ENCODE measurements around the gene MSH5. TPM values are rescaled to one million over a fixed set of nuclear protein-coding genes. Genes with fewer than 3 reads are reported as not detected.

Gene MSH5
- polyA plus RNA-seq, 1 donor, result 14.4 TPM

DNA sequence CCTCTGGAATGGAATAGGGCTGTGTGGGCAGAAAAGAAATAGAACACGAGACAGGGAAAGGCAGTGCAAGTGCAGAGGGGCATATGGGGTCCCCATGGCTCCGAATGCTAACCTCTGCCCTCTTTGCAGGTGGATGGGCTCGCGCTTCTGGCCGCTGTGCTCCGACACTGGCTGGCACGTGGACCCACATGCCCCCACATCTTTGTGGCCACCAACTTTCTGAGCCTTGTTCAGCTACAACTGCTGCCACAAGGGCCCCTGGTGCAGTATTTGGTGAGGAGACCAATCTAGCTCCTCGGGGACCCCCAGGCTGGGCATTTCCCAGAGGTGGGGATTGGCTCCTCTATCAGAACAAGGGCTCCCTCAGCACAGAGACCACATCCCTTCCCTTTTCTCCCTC, 21.5 kb downstream of the MSH5 start:
- DNase-seq, result no peak

GRCh38 chr6:31762356-31762755, 22.6 kb downstream of the MSH5 start, which contains the start of gene SAPCD1:
SAPCD1 (plus strand) TSS chr6:31762656; CDS start chr6:31763055, 399 bp downstream.
- no peak for DNase-seq

DNA sequence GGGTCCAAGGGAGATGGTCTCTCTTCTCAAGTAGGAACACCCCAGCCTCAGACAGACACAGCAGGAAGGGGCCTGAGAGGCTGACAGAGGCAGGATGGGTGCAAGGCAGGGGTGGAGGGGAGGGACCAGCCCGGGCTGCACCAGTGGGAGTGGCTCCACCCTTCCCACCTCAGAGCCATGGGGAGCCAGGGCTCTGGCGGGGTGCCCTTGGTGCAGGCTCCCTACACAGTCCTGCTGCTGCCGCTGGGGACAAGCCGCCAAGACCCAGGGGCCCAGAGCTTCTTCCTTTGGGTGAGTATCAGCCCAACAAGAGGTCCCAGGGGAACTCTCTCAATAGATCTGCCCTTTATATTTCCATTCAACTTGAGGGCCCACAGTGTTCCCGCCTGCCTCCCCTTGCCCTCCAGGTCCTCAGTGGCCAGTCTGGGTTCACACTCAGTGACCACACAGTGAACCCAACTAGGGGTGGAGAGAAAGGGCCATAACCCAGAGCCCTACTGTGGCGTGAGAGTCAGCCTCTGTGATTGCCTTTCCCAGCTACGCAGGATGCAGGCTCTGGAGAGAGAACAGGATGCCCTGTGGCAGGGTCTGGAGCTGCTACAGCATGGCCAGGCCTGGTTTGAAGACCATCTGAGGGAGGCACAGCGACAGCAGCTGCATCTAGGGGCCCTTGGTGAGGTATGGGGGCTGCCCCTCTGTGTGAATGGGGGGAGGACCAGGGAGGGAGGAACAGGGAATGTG, 23.2 kb downstream of the MSH5 start:
- no peak for DNase-seq

GRCh38 chr6:31763619-31763940, 23.8 kb downstream of the MSH5 start:
- DNase-seq, result no peak

DNA sequence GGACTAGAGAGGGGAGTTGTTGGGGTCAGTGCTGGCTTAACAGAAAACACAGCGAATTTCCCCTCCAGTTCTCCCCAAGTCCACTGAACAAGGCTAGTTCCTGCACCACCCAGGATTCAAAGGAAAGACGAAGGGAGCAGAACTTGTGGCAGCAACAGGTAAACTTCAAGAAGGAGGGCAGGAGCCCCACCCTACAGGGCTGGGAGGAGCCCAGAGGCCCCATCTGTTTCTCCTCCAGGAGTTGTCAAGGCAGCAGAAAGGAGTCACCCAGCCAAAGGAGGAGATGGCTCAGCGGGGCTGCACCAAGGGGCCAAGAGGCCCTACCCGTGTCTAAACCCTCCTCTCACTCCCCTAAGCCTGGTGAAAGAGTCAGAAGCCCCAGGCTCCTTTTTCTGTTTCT, 24.4 kb downstream of the MSH5 start:
- no peak for DNase-seq

GRCh38 chr6:31765559-31765909, 25.7 kb downstream of the MSH5 start:
- DNase-seq, result no peak

GRCh38 chr6:31765910-31766794, 26.3 kb downstream of the MSH5 start:
- DNase-seq, result peak; percentile 31

DNA sequence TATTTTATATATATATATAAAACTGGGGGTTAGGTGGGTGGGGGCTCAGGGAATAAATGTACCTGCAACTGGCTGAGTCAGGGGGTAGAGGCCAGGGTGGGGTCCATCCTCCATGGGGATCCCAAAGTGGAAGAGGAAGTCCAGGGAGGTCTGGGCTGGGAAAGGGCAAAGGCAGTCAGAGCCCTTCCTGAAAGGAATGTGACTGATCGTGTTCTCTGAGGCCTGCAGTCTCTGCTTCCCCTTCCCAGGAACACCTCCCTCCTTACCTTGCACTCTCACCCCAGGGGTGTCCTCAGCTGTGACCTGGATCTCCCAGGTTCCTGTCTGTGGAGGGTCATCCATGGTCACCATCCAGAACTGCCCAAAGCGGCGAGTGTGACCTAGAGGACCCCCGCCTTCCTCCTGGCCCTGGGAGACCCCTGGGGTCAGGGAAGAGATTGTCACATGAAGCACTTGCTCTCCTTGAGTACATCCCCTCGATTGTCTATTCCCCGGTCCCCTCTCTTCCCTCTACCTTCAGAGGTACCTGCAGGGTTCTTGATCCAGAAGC, 27.4 kb downstream of the MSH5 start:
- no peak for DNase-seq

DNA sequence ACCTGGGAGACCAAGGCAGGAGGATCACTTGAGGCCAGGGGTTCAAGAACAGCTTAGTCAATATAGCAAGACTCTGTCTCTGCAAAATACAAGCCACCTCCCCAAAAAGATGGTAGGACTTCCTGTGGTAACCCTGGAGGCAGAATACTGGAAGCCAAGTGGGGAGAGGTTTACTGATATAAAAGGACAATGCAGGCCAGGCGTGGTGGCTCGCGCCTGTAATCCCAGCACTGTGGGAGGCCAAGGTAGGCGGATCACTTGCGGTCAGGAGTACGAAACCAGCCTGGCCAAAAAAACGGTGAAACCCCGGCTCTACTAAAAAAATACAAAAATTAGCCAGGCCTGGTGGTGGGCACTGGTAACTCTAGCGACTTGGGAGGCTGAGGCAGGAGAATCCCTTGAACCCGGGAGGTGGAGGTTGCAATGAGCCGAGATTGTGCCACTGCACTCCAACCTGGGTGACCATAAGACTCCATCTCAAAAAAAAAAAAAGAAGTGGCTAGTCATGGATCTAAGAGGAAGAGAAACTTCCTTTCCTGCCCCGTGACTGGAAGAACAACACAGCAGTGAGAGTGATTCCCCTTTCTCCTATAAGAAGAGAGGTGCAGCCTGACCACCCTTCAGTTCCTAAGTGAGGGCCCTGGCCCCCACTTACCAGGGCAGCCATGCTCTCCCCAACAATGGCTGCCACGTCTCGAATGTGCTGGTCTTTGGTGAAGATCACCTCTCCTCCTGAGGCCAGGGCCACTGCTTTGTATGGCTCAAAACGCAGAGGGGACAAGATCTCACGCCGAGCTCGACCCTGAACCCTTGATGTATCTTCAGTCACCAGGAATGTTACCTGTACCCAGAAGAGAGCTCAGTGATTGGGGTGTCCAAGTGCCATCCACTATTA, 28.8 kb downstream of the MSH5 start:
- no peak for DNase-seq

- no peak for DNase-seq
Measured at GRCh38 chr6:31769684-31770371, 30.0 kb downstream of the MSH5 start.

DNA sequence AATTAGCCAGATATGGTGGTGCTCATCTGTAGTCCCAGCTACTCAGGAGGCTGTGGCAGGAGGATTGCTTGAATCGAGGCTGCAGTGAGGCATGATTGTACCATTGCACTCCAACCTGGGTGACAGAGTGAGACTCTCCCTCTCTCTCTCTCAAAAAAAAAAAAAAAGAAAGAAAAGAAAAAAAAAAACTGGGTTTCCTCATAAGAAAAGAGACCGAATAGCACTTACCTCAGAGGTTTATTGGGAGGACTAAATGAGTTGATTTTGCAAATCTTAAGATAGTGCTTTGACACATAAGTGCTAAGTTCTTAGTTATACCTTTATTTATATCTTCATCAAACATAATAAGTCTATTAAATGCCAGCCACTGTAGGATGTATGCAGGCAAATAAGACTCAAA, 31.1 kb downstream of the MSH5 start:
- DNase-seq, result no peak

- DNase-seq, result no peak
Measured at GRCh38 chr6:31771992-31772358, 32.2 kb downstream of the MSH5 start.

DNA sequence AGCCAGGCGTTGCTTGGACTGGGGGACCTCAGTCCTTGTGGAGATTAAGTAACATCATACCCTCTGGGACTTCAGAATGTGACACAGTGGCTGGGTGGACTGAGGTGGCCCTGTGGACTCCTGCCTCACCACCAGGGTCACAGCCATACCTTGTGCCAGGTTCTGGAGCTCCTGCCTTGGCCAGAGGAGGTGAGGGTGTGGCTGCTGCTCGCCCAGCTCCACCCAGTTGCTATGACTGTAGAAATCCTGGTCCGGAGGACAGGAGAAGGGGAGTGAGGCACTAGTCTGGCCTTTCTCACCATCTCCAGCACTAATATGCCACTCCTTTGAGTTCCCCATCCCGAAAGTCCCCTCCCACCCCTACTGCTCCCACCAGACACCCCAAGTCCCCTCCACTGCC, 35.4 kb downstream of the MSH5 start:
- DNase-seq, result no peak

DNA sequence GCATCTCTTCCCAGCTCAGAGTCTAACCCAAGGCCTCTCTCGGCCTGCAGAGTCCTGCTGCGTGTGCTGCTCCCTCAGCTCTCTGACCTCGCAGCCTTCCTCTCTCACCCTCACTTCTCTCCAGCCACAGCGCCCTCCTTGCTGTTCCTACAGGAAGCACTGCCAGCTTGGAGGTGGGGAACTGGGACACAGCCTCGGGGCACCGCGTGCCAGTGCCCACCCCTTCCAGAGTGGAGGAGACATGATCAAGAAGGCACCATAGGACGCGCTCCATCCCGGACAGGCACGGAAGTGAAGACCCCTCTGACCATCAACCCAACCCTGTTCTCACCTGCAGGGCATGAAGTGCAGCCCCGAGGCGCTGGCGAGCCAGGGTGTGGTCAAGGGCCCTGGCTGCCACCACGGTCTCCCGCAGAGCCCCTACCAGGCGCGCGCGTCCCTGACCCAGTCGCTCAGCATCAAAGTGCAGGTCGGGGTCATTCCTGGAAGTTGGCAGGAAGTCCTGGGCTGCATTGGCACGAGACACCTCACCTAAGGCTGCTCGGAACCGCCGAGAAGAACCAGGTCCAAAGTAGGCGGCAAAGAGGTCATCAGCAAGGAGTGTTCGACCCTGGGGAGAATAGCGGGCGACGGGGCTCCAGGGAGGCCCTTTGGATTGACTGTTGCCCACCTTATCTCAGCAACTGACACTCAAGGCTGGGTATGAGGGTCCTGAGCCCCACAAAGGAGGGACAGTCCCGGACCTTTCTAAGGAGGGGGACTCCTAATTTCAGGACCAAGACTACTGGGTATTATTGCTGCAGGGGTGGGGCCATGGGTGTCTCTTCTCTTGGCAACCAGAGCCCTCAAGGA, 36.1 kb downstream of the MSH5 start:
- no peak for DNase-seq

DNA sequence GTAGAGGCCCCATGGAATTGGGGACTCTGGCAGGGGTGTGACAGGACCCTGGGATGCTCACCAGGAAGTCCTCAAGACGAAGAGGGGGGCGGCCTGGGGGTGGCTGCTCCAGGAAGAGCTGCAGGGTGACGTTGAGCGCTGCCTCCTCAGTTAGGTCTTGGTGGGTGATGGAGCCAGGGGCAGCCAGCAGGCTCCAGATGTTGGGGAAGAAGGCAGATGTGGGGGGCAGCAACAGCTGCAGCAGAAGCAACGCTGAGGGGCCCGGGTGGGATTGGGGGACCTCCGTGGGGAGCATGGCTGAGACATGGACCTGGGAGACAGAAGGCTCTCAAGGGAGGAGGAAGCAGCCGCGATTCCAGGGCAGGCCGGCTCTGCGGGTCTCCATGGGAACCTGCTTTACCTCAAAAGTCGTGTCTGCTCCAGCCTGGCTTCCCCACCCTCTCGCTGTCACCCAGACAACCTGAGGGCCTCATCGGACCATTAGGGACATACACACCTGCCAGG, 36.7 kb downstream of the MSH5 start:
- no peak for DNase-seq

DNA sequence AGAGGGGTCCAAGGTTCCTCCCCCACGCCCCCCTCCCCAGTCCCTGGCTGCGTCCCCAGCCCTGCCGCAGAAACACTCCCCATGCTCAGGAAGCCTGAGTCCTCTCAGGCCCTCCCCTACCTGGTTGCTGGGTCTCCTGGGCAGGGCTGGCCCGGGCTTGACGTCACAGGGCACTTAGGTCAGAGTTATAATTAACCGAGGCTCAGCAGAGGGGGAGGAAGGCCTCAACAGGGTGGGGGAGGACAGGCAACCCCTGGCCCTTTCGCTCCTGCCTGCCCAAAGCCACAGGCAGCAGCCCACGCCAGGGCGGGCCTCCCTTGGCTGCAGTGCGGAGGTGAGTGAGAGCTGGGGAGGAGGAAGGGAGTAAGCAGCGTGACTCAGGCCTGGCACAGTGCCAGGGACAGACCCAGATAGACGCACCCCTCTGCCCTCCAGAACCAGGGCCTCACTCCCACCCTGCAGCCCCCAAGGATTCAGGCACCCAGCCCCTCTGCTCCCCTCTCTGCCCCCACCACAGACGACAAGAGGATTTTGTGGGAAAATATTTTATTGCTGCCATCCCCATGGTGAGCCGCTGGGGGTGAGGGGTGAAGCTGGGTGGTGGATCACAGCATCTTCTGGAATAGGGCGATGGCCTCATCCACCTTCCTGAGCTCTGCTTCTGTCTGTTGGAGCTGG, 37.3 kb downstream of the MSH5 start, which contains the start of gene VWA7:
VWA7 (minus strand) TSS at position 340 of the 678 bp plus-strand sequence. CDS start 549 bp downstream, outside the sequence.
- no peak for DNase-seq

- DNase-seq, result no peak
Measured at GRCh38 chr6:31777667-31778050, 37.9 kb downstream of the MSH5 start.

DNA sequence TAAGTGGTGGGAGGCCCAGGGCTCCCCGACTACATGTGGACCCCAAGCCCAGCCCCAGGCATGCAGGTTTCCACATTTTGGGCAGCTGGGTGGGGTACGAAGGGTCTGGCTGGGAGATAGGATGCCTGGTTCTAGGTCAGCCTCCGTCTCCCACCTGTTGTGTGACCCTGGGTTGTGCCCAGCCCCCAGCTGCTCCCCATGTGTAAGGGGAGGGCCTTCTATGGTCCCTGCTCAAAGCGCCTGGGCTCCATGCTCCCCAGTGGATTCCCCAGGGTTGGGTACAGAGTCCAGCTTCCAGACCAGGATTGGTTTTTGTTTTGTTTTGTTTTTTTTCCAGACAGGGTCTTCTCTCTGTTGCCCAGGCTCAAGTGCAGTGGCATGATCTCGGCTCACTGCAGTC, 38.4 kb downstream of the MSH5 start:
- DNase-seq, result no peak

DNA sequence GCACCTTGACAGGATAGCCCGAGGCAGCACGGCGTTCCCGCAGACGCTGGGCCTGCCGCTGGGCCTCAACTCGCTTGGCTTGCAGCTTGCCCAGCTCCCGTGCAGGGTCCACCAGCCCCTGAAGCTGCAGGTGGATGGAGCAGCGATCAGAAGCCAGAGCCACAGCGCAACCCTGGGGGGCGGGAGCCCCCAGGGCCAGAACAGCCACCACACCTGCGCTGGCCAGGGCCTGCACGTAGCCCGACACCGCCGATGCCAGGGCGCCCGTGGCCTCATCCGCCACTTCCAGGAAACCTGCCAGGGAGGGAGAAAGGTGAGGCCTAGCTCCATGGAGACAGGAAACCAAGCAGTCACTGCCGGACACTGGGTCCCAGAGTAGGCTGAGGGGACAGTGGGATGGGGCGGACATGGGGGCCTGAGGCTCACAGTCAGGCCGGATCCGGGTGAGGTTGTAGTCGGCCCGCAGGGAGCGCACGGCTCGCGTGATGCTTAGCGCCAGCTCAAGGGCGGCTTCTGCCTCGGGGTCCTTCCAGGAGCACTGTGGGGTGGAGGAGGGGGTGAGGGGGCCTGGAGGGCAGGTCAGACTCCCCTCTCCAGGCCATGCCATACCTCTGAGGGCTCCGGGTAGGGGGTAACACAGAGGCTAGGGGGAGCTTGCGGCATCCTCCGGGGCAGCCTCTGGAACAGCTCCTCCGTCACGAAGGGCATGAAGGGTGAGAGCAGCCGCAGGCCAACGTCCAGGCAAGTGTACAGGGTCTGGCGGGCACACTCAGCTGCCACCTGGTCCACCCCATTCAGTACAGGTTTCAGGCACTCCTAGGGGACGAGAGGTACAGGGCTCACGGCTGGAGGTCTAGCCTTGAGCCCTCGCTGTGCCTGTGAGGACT, 39.4 kb downstream of the MSH5 start:
- no peak for DNase-seq
